ENCODE results near the gene DGKG.

DGKG gene

GRCh38 chr3:186102687-186103086 is 259.3 kb downstream of the DGKG start:
- DNase-seq: no peak

GRCh38 chr3:186100398-186100797 is 261.6 kb downstream of the DGKG start:
- no peak for DNase-seq

DNA sequence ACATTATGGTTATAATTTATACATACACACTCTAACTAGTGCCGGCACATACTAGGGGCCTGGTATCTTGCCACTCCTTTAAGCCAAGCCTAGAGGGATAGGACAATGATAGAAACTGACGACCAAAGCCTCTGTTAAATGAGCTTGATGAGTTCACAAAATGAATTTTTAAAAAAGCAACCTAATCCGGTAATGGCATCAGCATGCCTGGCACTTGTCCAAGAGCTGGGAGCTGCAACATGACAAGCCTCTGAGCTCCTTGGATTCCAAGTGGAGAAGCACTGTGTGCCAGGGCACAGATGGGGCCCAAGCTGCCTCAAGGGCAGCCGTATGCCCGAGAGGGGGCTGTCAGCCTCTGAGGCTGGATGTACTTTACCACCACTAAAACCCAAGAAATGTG is 262.9 kb downstream of the DGKG start:
- no peak for DNase-seq

DNA sequence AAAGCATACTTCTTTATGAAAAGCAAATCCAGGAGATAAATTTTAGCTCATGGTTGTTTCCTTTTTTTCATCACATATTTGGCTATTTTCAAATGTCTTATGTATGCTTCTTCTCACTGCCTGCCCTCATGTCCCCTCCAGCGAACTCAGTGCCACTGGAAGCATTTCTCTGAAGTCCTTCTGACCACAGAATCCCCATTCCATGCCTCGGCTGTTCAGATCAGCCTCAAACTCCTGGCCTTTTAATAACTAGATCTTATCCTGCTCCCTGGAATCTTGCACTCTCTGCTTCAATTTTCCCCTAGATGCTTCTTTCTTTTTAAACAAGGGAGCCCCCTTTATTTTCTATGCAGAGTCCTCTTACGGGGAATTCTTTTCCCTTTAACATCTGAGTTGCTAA is 263.3 kb downstream of the DGKG start:
- DNase-seq: no peak

DNA sequence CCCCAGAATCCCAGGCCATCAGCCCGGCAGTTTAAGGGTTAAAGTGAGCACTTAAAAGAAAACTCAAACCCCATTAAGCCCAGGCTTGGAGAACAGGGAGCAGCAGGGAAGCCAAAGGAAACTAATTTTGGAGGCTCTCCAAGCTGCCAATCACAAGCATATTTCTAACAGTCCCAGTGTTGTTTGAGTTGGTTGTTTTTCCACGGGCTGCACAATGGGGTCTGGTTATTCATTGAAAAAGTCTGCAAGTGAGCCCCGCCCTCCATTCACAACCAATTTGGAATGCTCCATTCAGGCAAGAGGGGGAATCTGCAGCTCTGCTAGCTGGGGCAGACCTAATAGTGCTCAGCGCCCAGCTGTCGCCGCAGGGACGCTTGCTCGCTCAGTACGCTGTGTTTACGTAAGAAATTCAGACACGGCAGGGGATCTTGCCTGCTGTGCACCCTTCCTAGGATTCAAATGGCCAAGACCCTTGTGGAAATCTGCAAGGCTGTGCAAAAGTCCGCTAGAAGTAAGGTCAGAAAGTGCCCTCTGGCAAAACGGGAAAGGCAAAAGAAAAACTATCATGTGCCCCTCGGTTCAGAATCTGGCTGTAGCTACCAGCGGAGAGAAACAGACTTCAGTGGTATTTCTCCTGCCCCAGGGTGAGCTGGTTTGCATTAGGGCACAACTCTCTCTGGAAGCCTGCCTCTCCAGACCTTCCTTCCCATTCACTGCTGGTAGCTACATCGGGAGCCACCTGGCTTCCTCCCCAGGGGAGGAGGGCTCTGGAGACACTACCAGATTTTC is 264.2 kb downstream of the DGKG start:
- DNase-seq: no peak

GRCh38 chr3:186097317-186097662 is 264.7 kb downstream of the DGKG start:
- no peak for DNase-seq

All from stimulated activated CD4-positive, alpha-beta T cell treated with anti-CD3 and anti-CD28 coated beads, Interleukin-4, amount 100 ng/mL, for 4 hours (primary cell).